Upper lobe of right lung (tissue), 1 donor: ENCODE results near the gene GDNF. TPM values are rescaled to one million over a fixed set of nuclear protein-coding genes. Genes with fewer than 3 reads are reported as not detected.
A peak's percentile ranks its signal among the peaks of the same experiment; 100 is the strongest.
"Not testable (repeated sequence)": the region's sequence is repeated elsewhere in the genome, so short reads cannot be mapped to it uniquely, and the experiment has no call there.

Source experiments
- ATAC-seq: fragments of 200-7000 bp; cut with Tn5 transposase; one replicate; pipeline ENCODE4 v1.9.1; 2020; ENCODE audit warnings: mild to moderate bottlenecking, moderate library complexity
- DNase-seq: peaks from one replicate; pipeline ENCODE4 v3.0.0-alpha.2; 2020
- H3K27ac ChIP-seq: fragments of 200-600 bp; one replicate; pipeline ENCODE4 v1.8.0; 2022
- H3K27me3 ChIP-seq: fragments of 200-600 bp; one replicate; pipeline ENCODE4 v1.8.0; 2022; ENCODE audit warnings: mild to moderate bottlenecking
- H3K36me3 ChIP-seq: fragments of 200-600 bp; one replicate; pipeline ENCODE4 v1.8.0; 2022
- H3K4me1 ChIP-seq: fragments of 200-600 bp; one replicate; pipeline ENCODE4 v1.8.0; 2022
- H3K4me3 ChIP-seq: fragments of 200-600 bp; one replicate; pipeline ENCODE4 v1.8.0; 2022; ENCODE audit warnings: mild to moderate bottlenecking
- H3K9me3 ChIP-seq: fragments of 200-600 bp; one replicate; pipeline ENCODE4 v1.8.0; 2022
- intact Hi-C: fragments of 100-400 bp; cut with DNase I; formaldehyde crosslinking; loops from one replicate; pipeline ENCODE4 v1.11.0; 2022
- total RNA-seq: library from RNA; stranded (reverse); fragmentation: NEBNext Ultra II Directional; extraction: Animal tissue kit (Norgen Biotek cat#: 25700); gene quantifications from one replicate; pipeline ENCODE4 v1.2.1, GENCODE V29; 2021
- TF ChIP-seq, protein P1 (sequence below): fragments of 200-600 bp; IDR thresholded peaks from one replicate; pipeline ENCODE4 v1.8.0; 2022; ENCODE audit warnings: antibody characterized with exemption
- donor health status: DM: no; HTN: yes; CAD: no; lungs with severe emphysema.

GDNF gene
- total RNA-seq, 1 donor from 2014 or later = 0.23 TPM

DNA sequence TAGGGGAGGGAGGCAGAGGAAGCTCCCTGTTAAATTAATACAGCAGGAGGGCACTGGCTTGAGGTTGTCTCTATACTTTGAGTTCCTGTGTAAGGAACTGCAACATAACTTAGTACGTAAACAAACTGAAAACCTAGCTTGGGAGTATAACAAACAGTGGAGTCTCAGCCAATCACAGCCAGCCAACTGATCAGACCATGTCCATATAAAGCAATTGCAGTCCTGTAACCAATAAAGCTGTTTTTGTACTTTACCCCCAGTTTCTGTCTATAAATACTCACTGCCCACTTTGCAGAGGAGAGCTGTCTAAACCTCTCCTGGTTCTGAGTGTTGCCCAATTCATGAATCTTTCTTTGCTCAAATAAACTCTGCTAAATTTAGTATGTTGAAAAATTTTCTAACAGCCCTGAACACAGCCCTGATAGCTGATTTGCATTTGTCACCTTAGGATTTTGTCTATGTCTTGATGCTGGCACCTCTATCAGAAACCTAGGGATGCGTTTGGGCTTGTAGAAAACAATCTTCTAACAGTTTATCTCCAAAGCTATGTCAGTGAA lies 39.9 kb downstream of the GDNF start:
- TF ChIP-seq, protein P1, sequence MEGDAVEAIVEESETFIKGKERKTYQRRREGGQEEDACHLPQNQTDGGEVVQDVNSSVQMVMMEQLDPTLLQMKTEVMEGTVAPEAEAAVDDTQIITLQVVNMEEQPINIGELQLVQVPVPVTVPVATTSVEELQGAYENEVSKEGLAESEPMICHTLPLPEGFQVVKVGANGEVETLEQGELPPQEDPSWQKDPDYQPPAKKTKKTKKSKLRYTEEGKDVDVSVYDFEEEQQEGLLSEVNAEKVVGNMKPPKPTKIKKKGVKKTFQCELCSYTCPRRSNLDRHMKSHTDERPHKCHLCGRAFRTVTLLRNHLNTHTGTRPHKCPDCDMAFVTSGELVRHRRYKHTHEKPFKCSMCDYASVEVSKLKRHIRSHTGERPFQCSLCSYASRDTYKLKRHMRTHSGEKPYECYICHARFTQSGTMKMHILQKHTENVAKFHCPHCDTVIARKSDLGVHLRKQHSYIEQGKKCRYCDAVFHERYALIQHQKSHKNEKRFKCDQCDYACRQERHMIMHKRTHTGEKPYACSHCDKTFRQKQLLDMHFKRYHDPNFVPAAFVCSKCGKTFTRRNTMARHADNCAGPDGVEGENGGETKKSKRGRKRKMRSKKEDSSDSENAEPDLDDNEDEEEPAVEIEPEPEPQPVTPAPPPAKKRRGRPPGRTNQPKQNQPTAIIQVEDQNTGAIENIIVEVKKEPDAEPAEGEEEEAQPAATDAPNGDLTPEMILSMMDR = no peak
- ATAC-seq = no peak
- intact Hi-C loops = no loop called here

DNA sequence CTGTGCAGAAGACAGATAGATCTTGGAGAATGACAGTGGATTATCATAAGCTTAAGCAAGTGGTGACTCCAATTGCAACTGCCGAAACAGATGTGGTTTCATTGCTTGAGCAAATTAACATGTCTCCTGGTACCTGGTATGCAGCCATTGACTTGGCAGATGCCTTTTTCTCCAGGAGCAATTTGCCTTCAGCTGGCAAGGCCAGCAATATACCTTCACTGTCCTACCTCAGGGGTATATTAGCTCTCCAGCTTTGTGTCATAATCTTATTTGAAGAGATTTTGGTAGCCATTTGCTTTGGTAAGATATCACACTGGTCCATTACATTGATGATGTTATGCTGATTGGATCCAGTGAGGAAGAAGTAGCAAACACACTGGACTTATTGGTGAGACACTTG lies 43.4 kb downstream of the GDNF start:
- intact Hi-C loops, H3K27me3 ChIP-seq, ATAC-seq, H3K36me3 ChIP-seq, DNase-seq, H3K4me1 ChIP-seq, H3K4me3 ChIP-seq, H3K27ac ChIP-seq, H3K9me3 ChIP-seq: not testable (repeated sequence)

More for the DNA sequence above, 39.9 kb downstream of the GDNF start:
- no peak for DNase-seq
- H3K36me3 ChIP-seq = no peaks in the 10 kb centered on the region
- no peaks in the 10 kb centered on the region for H3K27me3 ChIP-seq
- no peaks in the 10 kb centered on the region for H3K4me1 ChIP-seq
- no peaks in the 10 kb centered on the region for H3K9me3 ChIP-seq
- no peak overlapping the region for H3K27ac ChIP-seq
- no peak overlapping the region for H3K4me3 ChIP-seq

DNA sequence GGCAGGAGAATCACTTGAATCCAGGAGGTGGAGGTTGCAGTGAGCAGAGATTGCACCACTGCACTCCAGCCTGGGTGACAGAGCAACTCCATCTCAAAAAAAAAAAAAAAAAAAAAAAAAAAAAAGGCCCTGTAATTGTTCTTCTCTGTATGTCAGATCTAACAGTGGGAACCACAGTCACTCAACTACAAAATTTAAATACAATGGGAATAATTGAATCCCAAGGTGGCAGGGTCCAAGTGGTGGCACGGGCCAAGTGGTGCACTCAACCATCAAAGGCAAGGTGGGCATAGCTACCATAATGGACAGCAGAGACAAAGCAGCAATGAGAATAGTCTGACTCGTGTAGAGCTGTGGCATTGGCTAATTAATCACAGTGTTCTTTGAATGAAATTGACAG lies 44.5 kb downstream of the GDNF start:
- H3K4me1 ChIP-seq, ATAC-seq, intact Hi-C loops, H3K27me3 ChIP-seq, DNase-seq, H3K9me3 ChIP-seq, H3K4me3 ChIP-seq, H3K27ac ChIP-seq, H3K36me3 ChIP-seq: not testable (repeated sequence)

DNA sequence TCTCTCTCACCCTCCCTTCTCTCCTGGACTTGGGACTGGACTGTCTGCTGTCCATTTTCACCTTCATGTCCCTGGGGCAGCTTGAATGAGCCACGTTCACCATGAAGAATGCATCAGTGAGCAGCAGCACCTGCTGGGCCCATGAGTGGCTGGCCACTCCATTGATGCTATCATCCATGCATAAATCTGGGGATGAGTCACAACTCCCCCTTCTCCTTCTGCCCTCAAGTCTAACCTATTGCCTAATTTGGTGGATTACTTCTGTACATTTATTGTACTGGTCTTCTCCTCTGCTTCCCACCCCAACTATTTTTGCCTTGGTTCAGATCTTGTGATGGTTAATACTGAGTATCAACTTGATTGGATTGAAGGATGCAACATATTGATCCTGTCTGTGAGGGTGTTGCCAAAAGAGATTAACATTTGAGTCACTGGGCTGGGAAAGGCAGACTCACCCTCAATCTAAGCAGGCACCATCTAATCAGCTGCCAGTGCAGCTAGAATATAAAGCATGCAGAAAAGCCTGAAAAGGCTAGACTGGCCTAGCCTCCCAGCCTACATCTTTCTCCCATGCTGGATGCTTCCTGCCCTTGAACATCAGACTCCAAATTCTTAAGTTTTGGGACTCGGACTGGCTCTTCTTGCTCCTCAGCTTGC lies 46.7 kb downstream of the GDNF start:
- ATAC-seq = peak; percentile 36
- H3K4me1 ChIP-seq = no peaks in the 10 kb centered on the region

DNA sequence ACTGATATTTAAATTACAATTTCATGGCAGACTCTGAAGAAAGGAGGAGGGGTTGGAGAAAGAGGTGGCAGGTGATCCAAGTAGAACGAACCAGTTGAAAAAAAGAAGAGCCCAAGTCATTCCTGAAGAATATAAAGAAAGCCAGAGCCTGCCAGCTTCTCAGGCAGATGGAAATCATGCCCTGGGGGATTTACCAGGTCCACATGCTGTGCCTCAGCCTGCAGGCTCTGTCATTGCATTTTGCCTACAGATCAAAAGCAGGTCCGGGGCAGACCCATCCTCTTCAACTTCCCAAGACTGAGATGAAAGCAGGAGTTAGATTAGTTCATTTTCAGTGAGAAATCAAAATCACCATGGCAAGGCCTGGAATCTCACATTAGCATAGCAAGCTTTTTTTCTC lies 48.5 kb downstream of the GDNF start:
- Histone ChIP-seq H3K27ac (no peak overlapping the region), H3K9me3 (no peaks in the 10 kb centered on the region), H3K27me3 (no peaks in the 10 kb centered on the region), H3K36me3 (no peaks in the 10 kb centered on the region), H3K4me1 (no peaks in the 10 kb centered on the region), H3K4me3 (no peak overlapping the region)
- TF ChIP-seq, protein P1 = no peak
- ATAC-seq = no peak
- intact Hi-C loops = no loop called here
- DNase-seq = no peak

More for the DNA sequence above, 46.7 kb downstream of the GDNF start:
- no peaks in the 10 kb centered on the region for H3K36me3 ChIP-seq
- H3K27ac ChIP-seq = no peak overlapping the region
- TF ChIP-seq, protein P1 = no peak
- no peak for DNase-seq
- H3K9me3 ChIP-seq = no peaks in the 10 kb centered on the region
- intact Hi-C loops = no loop called here
- H3K4me3 ChIP-seq = no peak overlapping the region
- H3K27me3 ChIP-seq = no peaks in the 10 kb centered on the region

DNA sequence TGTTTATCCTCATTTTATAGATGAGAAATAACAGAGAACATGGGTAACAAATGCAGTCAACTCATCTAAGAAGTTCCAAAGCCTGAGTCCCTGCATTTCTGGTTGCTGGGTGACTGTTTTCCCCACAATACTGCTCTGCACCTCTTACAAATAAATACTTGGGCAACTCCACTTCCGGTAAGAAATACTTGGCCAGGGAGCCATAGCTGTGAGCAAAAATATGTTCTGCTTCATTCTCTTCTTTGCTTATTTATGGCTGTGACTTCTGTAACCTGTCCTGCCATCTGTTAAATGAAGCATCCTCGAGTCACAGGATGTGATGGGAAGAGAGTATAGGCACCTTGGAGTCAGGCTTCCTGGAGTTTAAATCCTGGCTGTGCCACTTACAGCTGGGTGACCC lies 49.9 kb downstream of the GDNF start:
- TF ChIP-seq, protein P1 = no peak
- DNase-seq (no peak), ATAC-seq (no peak)
- Histone ChIP-seq H3K36me3 (no peaks in the 10 kb centered on the region), H3K4me3 (no peak overlapping the region), H3K9me3 (no peaks in the 10 kb centered on the region), H3K27me3 (no peaks in the 10 kb centered on the region), H3K4me1 (no peaks in the 10 kb centered on the region), H3K27ac (no peak overlapping the region)
- intact Hi-C loops = no loop called here
